ENCODE data around the gene IL17RC. TPM values are rescaled to one million over a fixed set of nuclear protein-coding genes. Genes with fewer than 3 reads are reported as not detected.
"Not testable (repeated sequence)": the region's sequence is repeated elsewhere in the genome, so short reads cannot be mapped to it uniquely, and the experiment has no call there.

Gene IL17RC
- total RNA-seq, 2 experiments from 2014 or later = 0.40 to 0.46 TPM

GRCh38 chr3:9937486-9938238, 20.8 kb downstream of the IL17RC start:
- Mint-ChIP-seq H3K4me1 (ENCODE audit: low read depth) (peaks cover 19% of the 10 kb centered on the region), H3K27me3 (no peaks in the 10 kb centered on the region), H3K27ac (no peak overlapping the region), H3K4me3 (no peak overlapping the region), H3K9me3 (no peaks in the 10 kb centered on the region), H3K36me3 (peaks cover 4% of the 10 kb centered on the region)
- no peak for DNase-seq
- POLR2A ChIA-PET = interaction anchor here (0.7 kb wide), 1 partner anchor 99 kb away, joined by 5 read pairs; no protein-coding TSS in a partner anchor
- intact Hi-C loops (cut with micrococcal nuclease) = no loop called here
- CTCF ChIA-PET = interaction anchor here (0.6 kb wide), 1 partner anchor 9 kb away, joined by 3 read pairs; no protein-coding TSS in a partner anchor

DNA sequence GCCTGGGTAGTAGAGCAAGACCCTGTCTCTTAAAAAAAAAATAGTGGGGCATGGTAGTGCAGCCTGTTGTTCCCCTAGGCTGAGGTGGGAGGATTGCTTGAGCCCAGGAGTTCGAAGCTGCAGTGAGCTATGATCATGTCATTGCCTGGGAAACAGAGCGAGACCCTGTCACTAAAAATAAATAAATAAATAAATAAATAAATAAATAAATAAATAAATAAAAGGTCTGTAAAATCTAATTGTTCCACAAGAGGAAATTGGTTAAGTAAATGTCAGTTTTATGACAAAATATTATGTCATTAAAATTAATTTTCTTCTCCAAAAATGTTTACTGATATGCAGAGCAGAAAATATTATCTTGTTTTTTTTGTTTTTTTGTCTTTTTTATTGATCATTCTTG, 22.1 kb downstream of the IL17RC start:
- H3K27me3 Mint-ChIP-seq = no peaks in the 10 kb centered on the region

GRCh38 chr3:9939906-9940305, 23.0 kb downstream of the IL17RC start:
- H3K4me1 Mint-ChIP-seq (ENCODE audit: low read depth) = peaks cover 12% of the 10 kb centered on the region
- H3K4me3 Mint-ChIP-seq; POLR2A ChIA-PET; H3K9me3 Mint-ChIP-seq; H3K36me3 Mint-ChIP-seq; intact Hi-C loops (cut with micrococcal nuclease); H3K27ac Mint-ChIP-seq; H3K27me3 Mint-ChIP-seq; DNase-seq: not testable (repeated sequence)
- CTCF ChIA-PET = interaction anchor here (0.6 kb wide), 1 partner anchor 12 kb away, joined by 6 read pairs; the partner anchor contains the start of gene PRRT3

More for the DNA sequence above, 22.1 kb downstream of the IL17RC start:
- peaks cover 19% of the 10 kb centered on the region for H3K4me1 Mint-ChIP-seq (ENCODE audit: low read depth)
- H3K9me3 Mint-ChIP-seq = no peaks in the 10 kb centered on the region
- H3K36me3 Mint-ChIP-seq = peaks cover 4% of the 10 kb centered on the region
- intact Hi-C loops (cut with micrococcal nuclease) = no loop called here
- DNase-seq = no peak
- no peak overlapping the region for H3K27ac Mint-ChIP-seq
- ChIA-PET CTCF (no interaction called here), POLR2A (no interaction called here)
- H3K4me3 Mint-ChIP-seq = no peak overlapping the region

DNA sequence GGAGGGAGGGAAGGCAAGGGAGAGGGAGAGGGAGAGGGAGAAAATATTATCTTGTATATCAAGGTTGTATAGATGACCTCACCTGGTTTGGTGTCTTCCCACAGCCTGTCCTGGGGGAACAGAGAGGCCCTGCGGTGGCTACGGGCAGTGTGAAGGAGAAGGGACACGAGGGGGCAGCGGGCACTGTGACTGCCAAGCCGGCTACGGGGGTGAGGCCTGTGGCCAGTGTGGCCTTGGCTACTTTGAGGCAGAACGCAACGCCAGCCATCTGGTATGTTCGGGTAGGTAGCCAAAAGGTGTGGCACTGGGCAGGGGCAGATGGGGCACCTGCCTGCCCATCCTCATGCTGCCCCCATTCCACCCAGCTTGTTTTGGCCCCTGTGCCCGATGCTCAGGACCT, 23.8 kb downstream of the IL17RC start:
- Mint-ChIP-seq H3K4me3 (no peak overlapping the region), H3K4me1 (ENCODE audit: low read depth) (peaks cover 6% of the 10 kb centered on the region), H3K27me3 (no peaks in the 10 kb centered on the region), H3K36me3 (peaks cover 8% of the 10 kb centered on the region), H3K27ac (no peak overlapping the region), H3K9me3 (no peaks in the 10 kb centered on the region)
- no peak for DNase-seq
- ChIA-PET CTCF (no interaction called here), POLR2A (no interaction called here)
- intact Hi-C loops (cut with micrococcal nuclease) = no loop called here

DNA sequence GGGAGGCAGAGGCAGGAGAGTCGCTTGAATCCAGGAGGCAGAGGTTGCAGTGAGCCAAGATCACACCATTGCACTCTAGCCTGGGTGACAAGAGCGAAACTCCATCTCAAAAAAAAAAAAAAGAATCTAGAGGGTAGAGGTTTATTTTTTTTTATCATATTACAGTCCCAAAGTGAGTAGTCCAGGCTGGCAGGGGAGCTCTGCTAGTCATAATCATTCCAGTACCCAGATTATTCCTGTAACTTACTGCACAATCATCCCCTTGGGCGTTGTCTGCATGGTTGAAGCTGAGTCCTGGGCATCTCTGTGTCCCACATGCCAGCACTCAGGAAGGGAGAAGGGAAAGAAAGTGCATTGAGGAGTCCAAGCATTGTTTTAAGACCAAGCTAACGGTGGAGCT, 25.3 kb downstream of the IL17RC start:
- DNase-seq = no peak
- Mint-ChIP-seq H3K4me1 (ENCODE audit: low read depth) (peaks cover 3% of the 10 kb centered on the region), H3K9me3 (no peaks in the 10 kb centered on the region), H3K4me3 (no peak overlapping the region), H3K27ac (no peak overlapping the region), H3K36me3 (peaks cover 4% of the 10 kb centered on the region), H3K27me3 (no peaks in the 10 kb centered on the region)
- ChIA-PET POLR2A (interaction anchor here (2.1 kb wide), 1 partner anchor 9 kb away, joined by 7 read pairs; the partner anchor contains the start of gene CRELD1), CTCF (interaction anchor here (0.6 to 3.8 kb wide), 2 partner anchors 8 to 118 kb away, joined by 3 to 20 read pairs; partner anchors contain the start of gene CRELD1)
- intact Hi-C loops (cut with micrococcal nuclease) = no loop called here

GRCh38 chr3:9942934-9943690, 26.2 kb downstream of the IL17RC start:
- H3K9me3 Mint-ChIP-seq = no peaks in the 10 kb centered on the region
- peaks cover 4% of the 10 kb centered on the region for H3K36me3 Mint-ChIP-seq
- POLR2A ChIA-PET = interaction anchor here (2.1 kb wide), 1 partner anchor 10 kb away, joined by 7 read pairs; the partner anchor contains the start of gene CRELD1
- no peaks in the 10 kb centered on the region for H3K27me3 Mint-ChIP-seq
- intact Hi-C loops (cut with micrococcal nuclease) = no loop called here
- no peak for DNase-seq
- CTCF ChIA-PET = interaction anchor here (3.8 kb wide), 1 partner anchor 9 kb away, joined by 20 read pairs; the partner anchor contains the start of gene CRELD1
- H3K4me1 Mint-ChIP-seq (ENCODE audit: low read depth) = peaks cover 3% of the 10 kb centered on the region
- H3K4me3 Mint-ChIP-seq = no peak overlapping the region
- H3K27ac Mint-ChIP-seq = no peak overlapping the region

DNA sequence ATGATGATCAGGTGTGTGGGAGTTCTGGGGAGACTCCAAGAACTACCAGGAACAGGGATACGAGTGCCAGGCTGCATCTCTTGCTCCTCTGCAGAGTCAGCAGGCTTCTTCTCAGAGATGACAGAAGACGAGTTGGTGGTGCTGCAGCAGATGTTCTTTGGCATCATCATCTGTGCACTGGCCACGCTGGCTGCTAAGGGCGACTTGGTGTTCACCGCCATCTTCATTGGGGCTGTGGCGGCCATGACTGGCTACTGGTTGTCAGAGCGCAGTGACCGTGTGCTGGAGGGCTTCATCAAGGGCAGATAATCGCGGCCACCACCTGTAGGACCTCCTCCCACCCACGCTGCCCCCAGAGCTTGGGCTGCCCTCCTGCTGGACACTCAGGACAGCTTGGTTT, 27.4 kb downstream of the IL17RC start:
- peaks cover 4% of the 10 kb centered on the region for H3K36me3 Mint-ChIP-seq
- intact Hi-C loops (cut with micrococcal nuclease) = no loop called here
- peaks cover 3% of the 10 kb centered on the region for H3K4me1 Mint-ChIP-seq (ENCODE audit: low read depth)
- H3K4me3 Mint-ChIP-seq = no peak overlapping the region
- no peak for DNase-seq
- ChIA-PET CTCF (interaction anchor here (3.8 kb wide), 1 partner anchor 11 kb away, joined by 20 read pairs; the partner anchor contains the start of gene CRELD1), POLR2A (interaction anchor here (3.2 kb wide), 1 partner anchor 11 kb away, joined by 33 read pairs; the partner anchor contains the start of gene CRELD1)
- H3K9me3 Mint-ChIP-seq = no peaks in the 10 kb centered on the region
- H3K27ac Mint-ChIP-seq = no peak overlapping the region
- H3K27me3 Mint-ChIP-seq = no peaks in the 10 kb centered on the region

- Mint-ChIP-seq H3K27me3 (no peaks in the 10 kb centered on the region), H3K27ac (no peak overlapping the region), H3K9me3 (no peaks in the 10 kb centered on the region), H3K4me3 (peak overlapping the region; percentile 39), H3K36me3 (peaks cover 4% of the 10 kb centered on the region), H3K4me1 (ENCODE audit: low read depth) (peaks cover 5% of the 10 kb centered on the region)
- ChIA-PET CTCF (interaction anchor here (1.0 to 3.5 kb wide), 6 partner anchors 13 to 218 kb away, joined by 3 to 73 read pairs (median 6); partner anchors contain the start of gene CRELD1), POLR2A (interaction anchor here (1.0 to 3.2 kb wide), 3 partner anchors 9 to 42 kb away, joined by 3 to 33 read pairs (median 3); partner anchors contain the start of gene CRELD1)
- intact Hi-C loops (cut with micrococcal nuclease) = no loop called here
- no peak for DNase-seq
These were observed 28.5 kb downstream of the IL17RC start for GRCh38 chr3:9945358-9945757.

DNA sequence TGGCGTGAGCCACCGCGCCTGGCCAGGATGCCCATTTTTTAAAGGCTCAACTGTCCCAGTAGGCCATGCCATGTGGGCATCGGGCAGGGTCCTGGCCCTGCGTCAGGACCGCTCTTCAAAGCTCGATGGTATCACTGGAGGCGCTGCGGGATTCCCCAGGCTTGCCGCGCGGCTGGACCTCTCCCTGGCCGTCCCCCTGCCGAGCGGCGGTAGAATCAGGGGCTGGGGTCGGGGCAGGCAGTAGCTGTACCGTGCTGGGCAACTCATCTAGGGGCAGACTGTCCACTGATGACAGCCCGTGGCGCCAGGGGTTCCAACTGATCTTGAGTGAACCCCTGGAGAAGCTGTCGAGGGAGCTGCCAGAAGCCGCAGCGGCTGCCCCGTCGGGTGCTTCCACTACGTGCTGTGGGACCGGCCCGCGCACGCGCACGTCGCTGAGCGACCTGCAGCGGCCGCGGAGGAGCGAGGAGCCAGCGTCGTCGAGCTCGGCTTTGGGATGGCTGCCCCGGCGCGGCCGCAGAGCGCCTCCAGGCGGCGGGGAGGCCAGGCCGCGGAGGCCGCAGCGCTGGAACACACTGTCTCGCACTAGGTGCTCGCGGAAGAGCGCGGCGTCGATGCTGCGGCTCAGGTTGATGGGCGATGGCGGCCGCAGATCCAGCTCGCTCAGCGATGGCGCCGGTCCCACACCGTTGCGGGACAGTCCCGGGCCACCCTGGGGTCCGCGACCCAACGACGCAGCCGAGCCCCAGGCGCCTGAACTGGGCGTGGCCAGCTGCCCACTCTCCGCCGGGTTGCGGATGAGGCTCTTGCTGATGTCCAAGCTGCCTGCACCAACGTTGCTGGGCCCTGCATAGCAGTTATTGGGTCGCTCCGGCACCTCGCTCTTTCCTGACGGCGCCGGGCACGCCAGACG, 29.5 kb downstream of the IL17RC start:
- peak; percentile 87 for DNase-seq
- Mint-ChIP-seq H3K27me3 (no peaks in the 10 kb centered on the region), H3K4me1 (ENCODE audit: low read depth) (peaks cover 14% of the 10 kb centered on the region), H3K27ac (peak overlapping the region; percentile 74), H3K4me3 (peak overlapping the region; percentile 78), H3K36me3 (peaks cover 4% of the 10 kb centered on the region), H3K9me3 (no peaks in the 10 kb centered on the region)
- intact Hi-C loops (cut with micrococcal nuclease) = no loop called here
- ChIA-PET POLR2A (interaction anchor here (0.8 to 3.2 kb wide), 6 partner anchors 8 to 166 kb away, joined by 3 to 33 read pairs (median 3); partner anchors contain the start of genes CRELD1 and IL17RE), CTCF (interaction anchor here (0.6 to 3.5 kb wide), 31 partner anchors 8 to 443 kb away, joined by 3 to 73 read pairs (median 3); partner anchors contain the start of genes ARPC4, CRELD1, RPUSD3 and SEC13)

DNA sequence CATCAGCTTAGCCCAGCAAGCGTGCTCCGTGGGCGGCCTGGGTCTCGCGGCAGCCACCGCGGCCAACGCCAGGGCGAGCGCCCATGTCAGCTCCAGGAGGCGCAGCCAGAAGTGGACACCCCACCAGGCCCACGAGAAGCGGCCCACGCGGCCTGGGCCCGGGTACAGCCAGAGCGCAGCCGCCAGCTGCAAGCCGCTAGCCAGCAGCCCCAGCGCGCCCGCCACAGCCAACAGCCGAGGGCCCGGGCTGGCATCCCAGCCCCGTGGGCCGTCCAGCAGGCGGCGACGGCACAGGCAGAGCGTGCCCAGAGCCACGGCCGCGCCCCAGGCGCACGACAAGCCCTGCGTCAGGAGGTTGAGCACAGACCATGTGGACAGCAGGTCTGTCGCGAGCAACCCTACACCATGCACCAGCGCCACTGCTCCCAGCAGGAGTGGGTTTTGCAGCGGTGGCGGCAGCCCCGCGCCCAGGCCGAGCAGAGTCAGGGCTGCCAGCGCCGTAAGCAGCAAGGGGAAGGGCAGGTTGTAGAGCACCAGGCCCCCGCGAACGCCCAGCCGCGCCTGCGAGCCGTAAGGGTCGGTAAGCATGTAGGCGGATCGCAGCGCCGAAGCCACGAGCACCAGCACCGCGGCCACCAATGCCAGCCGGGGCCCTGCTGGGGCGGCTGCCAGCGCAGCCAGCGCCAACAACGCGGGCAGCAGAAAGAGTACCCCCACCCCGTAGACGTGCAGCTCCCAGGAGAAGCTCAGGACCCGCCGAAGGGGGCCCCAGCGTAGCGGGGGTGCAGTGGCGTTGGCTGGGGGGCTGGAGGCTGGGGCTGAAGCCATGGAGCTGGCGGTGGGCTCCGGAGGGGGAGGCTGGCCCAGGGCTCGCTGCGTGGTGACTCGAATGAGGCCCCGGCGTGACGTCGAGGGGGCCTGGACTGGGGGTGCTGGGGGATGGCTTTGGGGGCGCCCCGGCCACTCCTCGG, 30.4 kb downstream of the IL17RC start:
- no peak overlapping the region for H3K27ac Mint-ChIP-seq
- ChIA-PET POLR2A (interaction anchor here (1.3 to 3.2 kb wide), 3 partner anchors 7 to 167 kb away, joined by 3 to 33 read pairs (median 3); partner anchors contain the start of gene CRELD1), CTCF (interaction anchor here (0.5 to 3.5 kb wide), 17 partner anchors 9 to 444 kb away, joined by 3 to 73 read pairs (median 5); partner anchors contain the start of genes ARPC4, CRELD1, SEC13 and TADA3)
- H3K36me3 Mint-ChIP-seq = peaks cover 4% of the 10 kb centered on the region
- intact Hi-C loops (cut with micrococcal nuclease) = no loop called here
- no peaks in the 10 kb centered on the region for H3K9me3 Mint-ChIP-seq
- H3K27me3 Mint-ChIP-seq = no peaks in the 10 kb centered on the region
- peaks cover 17% of the 10 kb centered on the region for H3K4me1 Mint-ChIP-seq (ENCODE audit: low read depth)
- no peak for DNase-seq
- no peak overlapping the region for H3K4me3 Mint-ChIP-seq

Data from activated CD4-positive, alpha-beta memory T cell treated with anti-CD3 and anti-CD28 coated beads for 36 hours (primary cell).